ENCODE measurements around the gene APOC4. TPM values are rescaled to one million over a fixed set of nuclear protein-coding genes. Genes with fewer than 3 reads are reported as not detected.
A peak's percentile ranks its signal among the peaks of the same experiment; 100 is the strongest.

The APOC4 gene
- total RNA-seq, 4 donors from 2014 or later: not detected

GRCh38 chr19:44904426-44904994, 37.5 kb upstream of the APOC4 start:
- Histone ChIP-seq H3K36me3 (peaks cover 0 to 40% (median 7%) of the 10 kb centered on the region in 3 donors), H3K4me1 (peaks cover 0 to 33% (median 8%) of the 10 kb centered on the region in 4 donors), H3K4me3 (no peak overlapping the region), H3K9me3 (no peaks in the 10 kb centered on the region), H3K27me3 (peaks cover 0 to 24% of the 10 kb centered on the region in 2 donors), H3K27ac (no peak overlapping the region)
- no peak for DNase-seq (ENCODE audit: low spot score in 2 of 2)
- 66 to 74% methylated on average over 12 of the region's 12 CpGs for WGBS, 2 donors
- TF ChIP-seq EP300 (IDR thresholded peaks at IDR 0.05): no peak
- no peak for TF ChIP-seq POLR2A (IDR thresholded peaks at IDR 0.05)
- no peak for TF ChIP-seq CTCF (IDR thresholded peaks at IDR 0.05)

GRCh38 chr19:44905437-44906160, 36.4 kb upstream of the APOC4 start, which contains the start of gene APOE:
APOE (plus strand) TSS chr19:44905796; CDS start chr19:44906625, 829 bp downstream.
- Histone ChIP-seq H3K27ac (peak within 1 kb of the TSS in 1 of 4 donors; percentile 4), H3K9me3 (no peaks in the 10 kb centered on the region), H3K4me1 (peaks cover 0 to 33% (median 8%) of the 10 kb centered on the region in 4 donors), H3K27me3 (peaks cover 0 to 24% of the 10 kb centered on the region in 2 donors), H3K4me3 (peak within 1 kb of the TSS in 3 of 4 donors; percentile 18 to 29 (median 22)), H3K36me3 (peaks cover 0 to 29% (median 7%) of the 10 kb centered on the region in 3 donors)
- 2 to 3% methylated on average over 18 to 19 of the region's 20 CpGs for WGBS, 2 donors
- no peak for TF ChIP-seq POLR2A (IDR thresholded peaks at IDR 0.05)
- TF ChIP-seq CTCF (IDR thresholded peaks at IDR 0.05): no peak
- TF ChIP-seq EP300 (IDR thresholded peaks at IDR 0.05): no peak
- DNase-seq (ENCODE audit: low spot score in 2 of 2): no peak

GRCh38 chr19:44907613-44908012, 34.4 kb upstream of the APOC4 start:
- DNase-seq (ENCODE audit: low spot score in 2 of 2): no peak

GRCh38 chr19:44908074-44908835, 33.8 kb upstream of the APOC4 start:
- 94 to 95% methylated on average over 46 of the region's 46 CpGs for WGBS, 2 donors
- Histone ChIP-seq H3K4me1 (peaks cover 0 to 55% (median 23%) of the 10 kb centered on the region in 4 donors), H3K27ac (no peak overlapping the region), H3K9me3 (no peaks in the 10 kb centered on the region), H3K36me3 (peaks cover 0 to 3% (median 0%) of the 10 kb centered on the region in 3 donors), H3K27me3 (peaks cover 0 to 24% of the 10 kb centered on the region in 2 donors), H3K4me3 (no peak overlapping the region)
- TF ChIP-seq EP300 (IDR thresholded peaks at IDR 0.05): no peak
- TF ChIP-seq CTCF (IDR thresholded peaks at IDR 0.05): no peak
- no peak for TF ChIP-seq POLR2A (IDR thresholded peaks at IDR 0.05)
- DNase-seq (ENCODE audit: low spot score in 2 of 2): no peak

More at GRCh38 chr19:44907613-44908012, 34.4 kb upstream of the APOC4 start:
- WGBS, 2 donors: 91% methylated on average over 12 of the region's 12 CpGs
- Histone ChIP-seq H3K9me3 (no peaks in the 10 kb centered on the region), H3K27me3 (peaks cover 0 to 24% of the 10 kb centered on the region in 2 donors), H3K4me3 (no peak overlapping the region), H3K36me3 (peaks cover 0 to 9% (median 0%) of the 10 kb centered on the region in 3 donors), H3K27ac (no peak overlapping the region), H3K4me1 (peaks cover 0 to 49% (median 21%) of the 10 kb centered on the region in 4 donors)
- TF ChIP-seq CTCF (IDR thresholded peaks at IDR 0.05) (no peak), POLR2A (IDR thresholded peaks at IDR 0.05) (no peak), EP300 (IDR thresholded peaks at IDR 0.05) (no peak)
